GM12874 (cell line): Measurements from ENCODE around the gene FGD3.

ENCODE experiments used
- CTCF ChIP-seq: IDR thresholded peaks from 2 replicates; pipeline ENCODE4 v1.5.1; 2011; ENCODE audit warnings: low read depth, mild to moderate bottlenecking, control low read depth, low read length, moderate library complexity; ENCODE audit not compliant: insufficient read depth

Gene FGD3

GRCh38 chr9:93057703-93058354, 110.5 kb downstream of the FGD3 start:
- TF ChIP-seq CTCF, result no peak

GRCh38 chr9:93058355-93059010, 111.2 kb downstream of the FGD3 start, which contains the start of gene SUSD3:
Gene SUSD3, plus strand, starts transcription at chr9:93058701. Its CDS starts 42 bp downstream, at chr9:93058743.
- no peak for TF ChIP-seq CTCF

- TF ChIP-seq CTCF, result no peak
Observed at GRCh38 chr9:93059011-93059714, 111.8 kb downstream of the FGD3 start.

GRCh38 chr9:93059715-93060578, 112.6 kb downstream of the FGD3 start:
- TF ChIP-seq CTCF, result no peak

- no peak for TF ChIP-seq CTCF
Observed at GRCh38 chr9:93060746-93061259, 113.5 kb downstream of the FGD3 start.

DNA sequence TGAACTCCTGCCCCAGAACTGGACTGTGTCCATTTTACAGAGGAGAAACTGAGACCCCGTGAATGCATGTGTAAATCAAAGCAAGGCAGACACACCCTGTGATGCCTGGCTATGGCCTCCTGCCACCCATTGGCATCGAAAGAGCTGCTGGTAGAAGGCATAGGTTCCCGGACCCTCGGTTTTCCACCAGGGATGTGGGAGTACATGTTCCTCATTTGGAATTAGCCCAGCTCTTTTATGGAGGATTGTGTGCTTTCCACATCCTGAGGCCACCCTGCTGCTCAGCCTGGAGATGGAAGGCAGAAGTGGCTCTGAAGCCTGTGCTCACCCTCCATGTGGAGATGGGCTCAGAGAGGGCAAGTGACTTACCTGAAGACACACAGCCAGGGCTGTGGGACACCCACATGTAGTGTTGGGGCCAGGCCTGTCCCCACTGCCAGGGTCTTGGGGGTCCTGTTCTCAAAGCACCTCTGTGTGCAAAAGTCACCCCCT, 114.0 kb downstream of the FGD3 start:
- no peak for TF ChIP-seq CTCF
